ENCODE results near the gene CIBAR2.

The CIBAR2 gene

DNA sequence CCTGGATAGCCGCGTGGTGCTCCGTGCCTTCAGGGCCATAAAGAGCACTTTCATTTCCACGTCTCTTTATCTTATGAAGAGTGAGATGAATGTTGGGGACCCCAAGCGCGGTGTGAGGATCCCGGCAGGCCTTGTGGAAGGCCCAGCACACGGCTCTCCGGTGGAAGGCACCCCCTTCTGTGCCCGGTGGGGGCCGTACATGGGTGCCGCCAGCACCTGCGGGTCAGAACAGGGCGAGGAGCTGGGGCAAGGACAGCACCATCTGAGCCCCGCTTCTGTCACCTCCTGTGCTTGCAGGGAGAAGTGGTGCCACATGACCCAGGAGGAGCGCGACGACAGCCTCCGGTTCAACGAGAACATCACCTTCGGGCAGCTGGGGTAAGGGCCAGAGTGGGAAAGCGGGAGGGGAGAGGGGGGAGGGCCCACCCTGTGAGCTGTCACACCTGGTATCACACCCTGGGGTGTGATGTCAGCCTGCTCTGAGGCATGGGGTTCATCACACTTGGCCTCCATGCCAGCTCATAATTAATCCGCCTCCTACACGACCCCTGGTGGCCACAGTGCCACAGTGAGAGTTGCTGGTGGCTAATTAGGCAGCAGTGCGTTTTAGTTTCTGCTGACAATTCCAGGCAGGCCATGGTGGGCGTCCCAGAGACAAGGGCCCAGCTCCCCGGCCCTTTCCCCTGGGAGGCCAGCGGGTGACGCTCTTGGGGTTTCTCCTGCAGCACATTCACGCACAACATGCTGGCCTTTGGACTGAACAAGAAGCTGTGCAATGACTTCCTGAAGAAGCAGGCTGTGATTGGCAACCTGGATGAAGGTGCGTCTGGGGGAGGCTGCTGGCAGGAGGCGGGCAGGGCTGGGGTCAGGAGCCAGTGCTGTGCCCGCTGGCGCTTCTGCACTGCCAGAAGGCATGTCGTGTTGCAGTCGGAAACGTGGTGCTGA is 25.7 kb downstream of the CIBAR2 start (continued):
- TF ChIP-seq, protein P1, sequence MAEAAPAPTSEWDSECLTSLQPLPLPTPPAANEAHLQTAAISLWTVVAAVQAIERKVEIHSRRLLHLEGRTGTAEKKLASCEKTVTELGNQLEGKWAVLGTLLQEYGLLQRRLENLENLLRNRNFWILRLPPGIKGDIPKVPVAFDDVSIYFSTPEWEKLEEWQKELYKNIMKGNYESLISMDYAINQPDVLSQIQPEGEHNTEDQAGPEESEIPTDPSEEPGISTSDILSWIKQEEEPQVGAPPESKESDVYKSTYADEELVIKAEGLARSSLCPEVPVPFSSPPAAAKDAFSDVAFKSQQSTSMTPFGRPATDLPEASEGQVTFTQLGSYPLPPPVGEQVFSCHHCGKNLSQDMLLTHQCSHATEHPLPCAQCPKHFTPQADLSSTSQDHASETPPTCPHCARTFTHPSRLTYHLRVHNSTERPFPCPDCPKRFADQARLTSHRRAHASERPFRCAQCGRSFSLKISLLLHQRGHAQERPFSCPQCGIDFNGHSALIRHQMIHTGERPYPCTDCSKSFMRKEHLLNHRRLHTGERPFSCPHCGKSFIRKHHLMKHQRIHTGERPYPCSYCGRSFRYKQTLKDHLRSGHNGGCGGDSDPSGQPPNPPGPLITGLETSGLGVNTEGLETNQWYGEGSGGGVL (tag by site-specific recombination; IDR thresholded peaks at IDR 0.05): peak; percentile 29; the same call in 1 of the 2 replicates
- TF ChIP-seq ZNF426 (tag by site-specific recombination; IDR thresholded peaks at IDR 0.05) (no peak), ZNF146 (tag by site-specific recombination; IDR thresholded peaks at IDR 0.05) (no peak), ZNF10 (tag by site-specific recombination; IDR thresholded peaks at IDR 0.05) (no peak), ZNF76 (tag by site-specific recombination; IDR thresholded peaks at IDR 0.05; ENCODE audit: borderline replicate concordance, low read depth) (no peak), EGR2 (tag by site-specific recombination; IDR thresholded peaks at IDR 0.05; ENCODE audit: low read depth) (peak; percentile 41; the same call in 1 of the 2 replicates), ZNF626 (tag by site-specific recombination; IDR thresholded peaks at IDR 0.05) (no peak), ZNF274 (IDR thresholded peaks at IDR 0.05; ENCODE audit: low read length) (no peak), ZNF274 (tag by site-specific recombination; IDR thresholded peaks at IDR 0.05; ENCODE audit: borderline replicate concordance) (no peak), YY2 (tag by site-specific recombination; IDR thresholded peaks at IDR 0.05) (peak; percentile 60), KLF8 (tag by site-specific recombination; IDR thresholded peaks at IDR 0.05) (peak; percentile 52), CTCF (tag by site-specific recombination; IDR thresholded peaks at IDR 0.05) (peak; percentile 86), GLIS2 (tag by site-specific recombination; IDR thresholded peaks at IDR 0.05) (0 out of 2 replicates have a peak, but pooled peaks have one; percentile 39)
- TF ChIP-seq, protein P2, sequence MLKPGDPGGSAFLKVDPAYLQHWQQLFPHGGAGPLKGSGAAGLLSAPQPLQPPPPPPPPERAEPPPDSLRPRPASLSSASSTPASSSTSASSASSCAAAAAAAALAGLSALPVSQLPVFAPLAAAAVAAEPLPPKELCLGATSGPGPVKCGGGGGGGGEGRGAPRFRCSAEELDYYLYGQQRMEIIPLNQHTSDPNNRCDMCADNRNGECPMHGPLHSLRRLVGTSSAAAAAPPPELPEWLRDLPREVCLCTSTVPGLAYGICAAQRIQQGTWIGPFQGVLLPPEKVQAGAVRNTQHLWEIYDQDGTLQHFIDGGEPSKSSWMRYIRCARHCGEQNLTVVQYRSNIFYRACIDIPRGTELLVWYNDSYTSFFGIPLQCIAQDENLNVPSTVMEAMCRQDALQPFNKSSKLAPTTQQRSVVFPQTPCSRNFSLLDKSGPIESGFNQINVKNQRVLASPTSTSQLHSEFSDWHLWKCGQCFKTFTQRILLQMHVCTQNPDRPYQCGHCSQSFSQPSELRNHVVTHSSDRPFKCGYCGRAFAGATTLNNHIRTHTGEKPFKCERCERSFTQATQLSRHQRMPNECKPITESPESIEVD (tag by site-specific recombination; IDR thresholded peaks at IDR 0.05): no peak
- TF ChIP-seq, protein P3, sequence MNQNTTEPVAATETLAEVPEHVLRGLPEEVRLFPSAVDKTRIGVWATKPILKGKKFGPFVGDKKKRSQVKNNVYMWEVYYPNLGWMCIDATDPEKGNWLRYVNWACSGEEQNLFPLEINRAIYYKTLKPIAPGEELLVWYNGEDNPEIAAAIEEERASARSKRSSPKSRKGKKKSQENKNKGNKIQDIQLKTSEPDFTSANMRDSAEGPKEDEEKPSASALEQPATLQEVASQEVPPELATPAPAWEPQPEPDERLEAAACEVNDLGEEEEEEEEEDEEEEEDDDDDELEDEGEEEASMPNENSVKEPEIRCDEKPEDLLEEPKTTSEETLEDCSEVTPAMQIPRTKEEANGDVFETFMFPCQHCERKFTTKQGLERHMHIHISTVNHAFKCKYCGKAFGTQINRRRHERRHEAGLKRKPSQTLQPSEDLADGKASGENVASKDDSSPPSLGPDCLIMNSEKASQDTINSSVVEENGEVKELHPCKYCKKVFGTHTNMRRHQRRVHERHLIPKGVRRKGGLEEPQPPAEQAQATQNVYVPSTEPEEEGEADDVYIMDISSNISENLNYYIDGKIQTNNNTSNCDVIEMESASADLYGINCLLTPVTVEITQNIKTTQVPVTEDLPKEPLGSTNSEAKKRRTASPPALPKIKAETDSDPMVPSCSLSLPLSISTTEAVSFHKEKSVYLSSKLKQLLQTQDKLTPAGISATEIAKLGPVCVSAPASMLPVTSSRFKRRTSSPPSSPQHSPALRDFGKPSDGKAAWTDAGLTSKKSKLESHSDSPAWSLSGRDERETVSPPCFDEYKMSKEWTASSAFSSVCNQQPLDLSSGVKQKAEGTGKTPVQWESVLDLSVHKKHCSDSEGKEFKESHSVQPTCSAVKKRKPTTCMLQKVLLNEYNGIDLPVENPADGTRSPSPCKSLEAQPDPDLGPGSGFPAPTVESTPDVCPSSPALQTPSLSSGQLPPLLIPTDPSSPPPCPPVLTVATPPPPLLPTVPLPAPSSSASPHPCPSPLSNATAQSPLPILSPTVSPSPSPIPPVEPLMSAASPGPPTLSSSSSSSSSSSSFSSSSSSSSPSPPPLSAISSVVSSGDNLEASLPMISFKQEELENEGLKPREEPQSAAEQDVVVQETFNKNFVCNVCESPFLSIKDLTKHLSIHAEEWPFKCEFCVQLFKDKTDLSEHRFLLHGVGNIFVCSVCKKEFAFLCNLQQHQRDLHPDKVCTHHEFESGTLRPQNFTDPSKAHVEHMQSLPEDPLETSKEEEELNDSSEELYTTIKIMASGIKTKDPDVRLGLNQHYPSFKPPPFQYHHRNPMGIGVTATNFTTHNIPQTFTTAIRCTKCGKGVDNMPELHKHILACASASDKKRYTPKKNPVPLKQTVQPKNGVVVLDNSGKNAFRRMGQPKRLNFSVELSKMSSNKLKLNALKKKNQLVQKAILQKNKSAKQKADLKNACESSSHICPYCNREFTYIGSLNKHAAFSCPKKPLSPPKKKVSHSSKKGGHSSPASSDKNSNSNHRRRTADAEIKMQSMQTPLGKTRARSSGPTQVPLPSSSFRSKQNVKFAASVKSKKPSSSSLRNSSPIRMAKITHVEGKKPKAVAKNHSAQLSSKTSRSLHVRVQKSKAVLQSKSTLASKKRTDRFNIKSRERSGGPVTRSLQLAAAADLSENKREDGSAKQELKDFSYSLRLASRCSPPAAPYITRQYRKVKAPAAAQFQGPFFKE (tag by site-specific recombination; IDR thresholded peaks at IDR 0.05; ENCODE audit: borderline replicate concordance): no peak
- TF ChIP-seq, protein P4, sequence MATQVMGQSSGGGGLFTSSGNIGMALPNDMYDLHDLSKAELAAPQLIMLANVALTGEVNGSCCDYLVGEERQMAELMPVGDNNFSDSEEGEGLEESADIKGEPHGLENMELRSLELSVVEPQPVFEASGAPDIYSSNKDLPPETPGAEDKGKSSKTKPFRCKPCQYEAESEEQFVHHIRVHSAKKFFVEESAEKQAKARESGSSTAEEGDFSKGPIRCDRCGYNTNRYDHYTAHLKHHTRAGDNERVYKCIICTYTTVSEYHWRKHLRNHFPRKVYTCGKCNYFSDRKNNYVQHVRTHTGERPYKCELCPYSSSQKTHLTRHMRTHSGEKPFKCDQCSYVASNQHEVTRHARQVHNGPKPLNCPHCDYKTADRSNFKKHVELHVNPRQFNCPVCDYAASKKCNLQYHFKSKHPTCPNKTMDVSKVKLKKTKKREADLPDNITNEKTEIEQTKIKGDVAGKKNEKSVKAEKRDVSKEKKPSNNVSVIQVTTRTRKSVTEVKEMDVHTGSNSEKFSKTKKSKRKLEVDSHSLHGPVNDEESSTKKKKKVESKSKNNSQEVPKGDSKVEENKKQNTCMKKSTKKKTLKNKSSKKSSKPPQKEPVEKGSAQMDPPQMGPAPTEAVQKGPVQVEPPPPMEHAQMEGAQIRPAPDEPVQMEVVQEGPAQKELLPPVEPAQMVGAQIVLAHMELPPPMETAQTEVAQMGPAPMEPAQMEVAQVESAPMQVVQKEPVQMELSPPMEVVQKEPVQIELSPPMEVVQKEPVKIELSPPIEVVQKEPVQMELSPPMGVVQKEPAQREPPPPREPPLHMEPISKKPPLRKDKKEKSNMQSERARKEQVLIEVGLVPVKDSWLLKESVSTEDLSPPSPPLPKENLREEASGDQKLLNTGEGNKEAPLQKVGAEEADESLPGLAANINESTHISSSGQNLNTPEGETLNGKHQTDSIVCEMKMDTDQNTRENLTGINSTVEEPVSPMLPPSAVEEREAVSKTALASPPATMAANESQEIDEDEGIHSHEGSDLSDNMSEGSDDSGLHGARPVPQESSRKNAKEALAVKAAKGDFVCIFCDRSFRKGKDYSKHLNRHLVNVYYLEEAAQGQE (tag by site-specific recombination; IDR thresholded peaks at IDR 0.05): no peak
- TF ChIP-seq, protein P5, sequence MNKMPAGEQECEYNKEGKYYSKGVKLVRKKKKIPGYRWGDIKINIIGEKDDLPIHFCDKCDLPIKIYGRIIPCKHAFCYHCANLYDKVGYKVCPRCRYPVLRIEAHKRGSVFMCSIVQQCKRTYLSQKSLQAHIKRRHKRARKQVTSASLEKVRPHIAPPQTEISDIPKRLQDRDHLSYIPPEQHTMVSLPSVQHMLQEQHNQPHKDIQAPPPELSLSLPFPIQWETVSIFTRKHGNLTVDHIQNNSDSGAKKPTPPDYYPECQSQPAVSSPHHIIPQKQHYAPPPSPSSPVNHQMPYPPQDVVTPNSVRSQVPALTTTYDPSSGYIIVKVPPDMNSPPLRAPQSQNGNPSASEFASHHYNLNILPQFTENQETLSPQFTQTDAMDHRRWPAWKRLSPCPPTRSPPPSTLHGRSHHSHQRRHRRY (tag by site-specific recombination; IDR thresholded peaks at IDR 0.05): no peak
